AG10803 (cell line): Measurements from ENCODE around the gene TMEM178B.
"Not testable (repeated sequence)": the region's sequence is repeated elsewhere in the genome, so short reads cannot be mapped to it uniquely, and the experiment has no call there.

Experiments used
- DNase-seq: peaks from one replicate; pipeline ENCODE4 v3.0.0; 2010; ENCODE audit warnings: low read depth
- H3K4me3 ChIP-seq: 2 replicates; pipeline ENCODE4 v1.5.1; 2011; ENCODE audit warnings: mild to moderate bottlenecking, low read length, control low read depth
- CTCF ChIP-seq: conservative IDR thresholded peaks from 2 replicates; pipeline ENCODE4 v1.5.1; 2011; ENCODE audit warnings: mild to moderate bottlenecking, low read length, control low read depth, inconsistent platforms

The TMEM178B gene

GRCh38 chr7:141113131-141113530 is 39.3 kb downstream of the TMEM178B start:
- H3K4me3 ChIP-seq: no peak overlapping the region
- DNase-seq: no peak
- TF ChIP-seq CTCF: no peak

- no peak overlapping the region for H3K4me3 ChIP-seq
- no peak for DNase-seq
- TF ChIP-seq CTCF: no peak
Measured at GRCh38 chr7:141114029-141114664, 40.3 kb downstream of the TMEM178B start.

DNA sequence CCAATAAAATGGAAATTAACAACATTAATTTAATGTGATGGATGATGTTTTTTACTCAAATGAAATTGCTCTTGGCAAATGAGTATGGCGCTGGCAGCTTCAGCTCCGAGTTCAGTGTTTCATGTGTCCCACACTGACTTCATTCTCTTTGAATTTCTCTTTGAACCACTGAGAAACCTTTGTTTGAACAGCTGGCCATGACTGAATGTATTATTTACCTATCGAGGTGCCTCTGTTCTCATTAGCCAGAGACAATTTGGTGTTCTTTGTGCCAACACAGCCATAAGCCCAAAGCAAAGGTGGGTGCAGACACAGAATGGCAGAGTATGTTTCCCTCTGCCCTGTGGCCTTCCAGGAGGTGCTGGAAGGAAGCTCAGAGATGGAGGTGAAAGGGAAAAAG is 42.1 kb downstream of the TMEM178B start:
- DNase-seq: no peak
- H3K4me3 ChIP-seq: no peak overlapping the region
- no peak for TF ChIP-seq CTCF

DNA sequence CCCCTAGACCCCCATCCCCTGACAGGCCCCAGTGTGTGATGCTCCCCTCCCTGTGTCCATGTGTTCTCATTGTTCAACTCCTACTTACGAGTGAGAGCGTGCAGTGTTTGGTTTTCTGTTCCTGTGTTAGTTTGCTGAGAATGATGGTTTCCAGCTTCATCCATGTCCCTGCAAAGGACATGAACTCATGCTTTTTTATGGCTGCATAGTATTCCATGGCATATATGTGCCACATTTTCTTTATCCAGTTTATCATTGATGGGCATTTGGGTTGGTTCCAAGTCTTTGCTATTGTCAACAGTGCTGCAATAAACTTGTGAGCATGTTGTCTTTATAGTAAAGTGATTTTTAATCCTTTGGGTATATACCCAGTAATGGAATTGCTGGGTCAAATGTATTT is 42.8 kb downstream of the TMEM178B start:
- not testable (repeated sequence) for H3K4me3 ChIP-seq, DNase-seq

DNA sequence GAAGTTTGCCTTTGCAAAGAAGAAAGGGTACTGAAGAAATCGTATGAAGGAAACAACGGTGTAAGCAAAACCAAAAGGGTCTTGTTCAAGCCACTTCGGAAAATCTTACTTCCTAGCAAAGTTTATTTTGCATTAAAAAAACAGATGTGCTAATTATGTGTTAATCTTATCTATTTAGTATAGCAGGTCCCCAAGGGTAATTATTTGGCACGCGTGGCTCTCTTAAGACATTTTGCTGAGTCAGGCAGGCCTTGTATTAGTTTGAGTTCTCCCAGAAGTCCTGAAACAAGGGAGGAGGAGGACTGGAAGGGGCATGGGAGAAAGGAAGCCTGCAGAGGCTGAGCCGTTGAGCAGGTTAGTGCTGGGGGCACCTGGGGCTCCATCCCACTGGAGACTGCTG is 44.9 kb downstream of the TMEM178B start:
- no peak for DNase-seq
- no peak overlapping the region for H3K4me3 ChIP-seq
- TF ChIP-seq CTCF: no peak

GRCh38 chr7:141119187-141119586 is 45.3 kb downstream of the TMEM178B start:
- no peak overlapping the region for H3K4me3 ChIP-seq
- no peak for DNase-seq
- no peak for TF ChIP-seq CTCF

GRCh38 chr7:141122736-141123135 is 48.9 kb downstream of the TMEM178B start:
- no peak overlapping the region for H3K4me3 ChIP-seq
- no peak for TF ChIP-seq CTCF
- no peak for DNase-seq

DNA sequence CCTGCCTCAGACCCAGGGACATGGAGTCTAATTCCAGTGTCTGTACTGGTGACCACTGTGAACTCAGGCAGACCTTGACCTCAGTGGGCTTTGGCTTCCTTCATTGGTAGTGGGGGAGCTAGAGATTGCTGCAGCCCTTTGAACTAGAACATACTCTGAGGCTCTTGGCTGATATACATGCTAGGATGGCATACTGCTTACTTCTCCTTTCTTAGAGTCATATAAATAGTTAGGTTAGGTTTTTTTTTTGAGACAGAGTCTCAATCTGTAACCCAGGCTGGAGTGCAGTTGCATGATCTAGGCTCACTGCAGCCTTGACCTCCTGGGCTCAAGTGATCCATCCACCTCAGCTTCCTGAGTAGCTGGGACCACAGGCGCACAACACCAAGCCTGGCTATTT is 49.7 kb downstream of the TMEM178B start:
- DNase-seq: no peak
- no peak for TF ChIP-seq CTCF
- no peak overlapping the region for H3K4me3 ChIP-seq
